Tibial nerve (tissue), 3 donors: ENCODE results near the gene SEC23IP.

ENCODE experiments used
- POLR2A ChIP-seq, 2 donors: fragments of 450-650 bp; IDR thresholded peaks; one replicate each; pipeline ENCODE4 v1.6.1; 2017; ENCODE audit warnings: antibody characterized with exemption in 2 of 2, mild to moderate bottlenecking in 2 of 2, moderate library complexity in 2 of 2
- TF ChIP-seq, protein P1 (sequence below), 5 experiments: fragments of 200-600 bp in 3 of 5; fragments of 450-650 bp in 2 of 5; sonication (generic) in 3 of 5; IDR thresholded peaks; one replicate each; pipeline ENCODE4 v1.5.1; 2016 to 2019; ENCODE audit warnings: antibody characterized with exemption in 5 of 5, mild to moderate bottlenecking in 3 of 5, moderate library complexity in 2 of 5

DNA sequence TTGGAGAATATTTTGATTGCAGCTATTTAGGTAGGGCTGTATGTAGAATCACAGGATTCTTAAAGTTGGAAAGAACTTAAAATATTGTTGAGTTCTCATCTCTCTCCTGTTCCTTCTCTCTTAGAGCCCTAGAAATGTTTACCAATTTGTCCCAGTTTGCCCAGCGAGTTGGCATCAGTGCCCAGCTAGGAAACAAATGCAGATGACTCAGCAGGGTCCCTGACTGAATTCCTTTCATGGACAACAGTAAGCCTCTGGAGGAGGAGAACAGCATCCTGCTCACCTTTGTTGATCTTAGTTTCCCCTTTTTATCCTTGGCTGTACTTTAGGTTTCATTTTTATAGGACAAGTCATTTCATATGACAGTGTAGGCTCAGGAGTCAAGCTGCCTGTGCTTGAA lies 89.3 kb downstream of the SEC23IP start:
- TF ChIP-seq POLR2A (IDR thresholded peaks at IDR 0.05): no peak
- TF ChIP-seq, protein P1, sequence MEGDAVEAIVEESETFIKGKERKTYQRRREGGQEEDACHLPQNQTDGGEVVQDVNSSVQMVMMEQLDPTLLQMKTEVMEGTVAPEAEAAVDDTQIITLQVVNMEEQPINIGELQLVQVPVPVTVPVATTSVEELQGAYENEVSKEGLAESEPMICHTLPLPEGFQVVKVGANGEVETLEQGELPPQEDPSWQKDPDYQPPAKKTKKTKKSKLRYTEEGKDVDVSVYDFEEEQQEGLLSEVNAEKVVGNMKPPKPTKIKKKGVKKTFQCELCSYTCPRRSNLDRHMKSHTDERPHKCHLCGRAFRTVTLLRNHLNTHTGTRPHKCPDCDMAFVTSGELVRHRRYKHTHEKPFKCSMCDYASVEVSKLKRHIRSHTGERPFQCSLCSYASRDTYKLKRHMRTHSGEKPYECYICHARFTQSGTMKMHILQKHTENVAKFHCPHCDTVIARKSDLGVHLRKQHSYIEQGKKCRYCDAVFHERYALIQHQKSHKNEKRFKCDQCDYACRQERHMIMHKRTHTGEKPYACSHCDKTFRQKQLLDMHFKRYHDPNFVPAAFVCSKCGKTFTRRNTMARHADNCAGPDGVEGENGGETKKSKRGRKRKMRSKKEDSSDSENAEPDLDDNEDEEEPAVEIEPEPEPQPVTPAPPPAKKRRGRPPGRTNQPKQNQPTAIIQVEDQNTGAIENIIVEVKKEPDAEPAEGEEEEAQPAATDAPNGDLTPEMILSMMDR (IDR thresholded peaks at IDR 0.05): no peak
